Measurements from ENCODE around the gene SBF2.
"Not testable (repeated sequence)": the region's sequence is repeated elsewhere in the genome, so short reads cannot be mapped to it uniquely, and the experiment has no call there.

The SBF2 gene

GRCh38 chr11:10298342-10298741, 4.3 kb upstream of the SBF2 start:
- DNase-seq, result no peak

- DNase-seq, result no peak
Observed at GRCh38 chr11:10295064-10295901, 1.3 kb upstream of the SBF2 start.

- no peak for DNase-seq
Observed at GRCh38 chr11:10294290-10294953, 403 bp upstream of the SBF2 start.

- DNase-seq, result no peak
Observed at GRCh38 chr11:10291801-10292638, 2.0 kb downstream of the SBF2 start.

- no peak for DNase-seq
Observed at GRCh38 chr11:10289765-10290380, 4.1 kb downstream of the SBF2 start.

- DNase-seq, result no peak
Observed at GRCh38 chr11:10288881-10289764, 4.9 kb downstream of the SBF2 start.

- DNase-seq, result no peak
Observed at GRCh38 chr11:10287766-10288715, 6.0 kb downstream of the SBF2 start.

GRCh38 chr11:10287140-10287539, 6.9 kb downstream of the SBF2 start:
- no peak for DNase-seq

- no peak for DNase-seq
Observed at GRCh38 chr11:10285148-10285802, 8.7 kb downstream of the SBF2 start.

GRCh38 chr11:10283991-10284390, 10.0 kb downstream of the SBF2 start:
- no peak for DNase-seq

- DNase-seq, result no peak
Observed at GRCh38 chr11:10282117-10282516, 11.9 kb downstream of the SBF2 start.

GRCh38 chr11:10275714-10276113, 18.3 kb downstream of the SBF2 start:
- DNase-seq, result no peak

- DNase-seq, result no peak
Observed at GRCh38 chr11:10274726-10275125, 19.3 kb downstream of the SBF2 start.

- DNase-seq, result no peak
Observed at GRCh38 chr11:10273738-10274137, 20.3 kb downstream of the SBF2 start.

GRCh38 chr11:10272132-10272531, 21.9 kb downstream of the SBF2 start:
- no peak for DNase-seq

GRCh38 chr11:10268746-10269488, 25.1 kb downstream of the SBF2 start:
- DNase-seq, result no peak

GRCh38 chr11:10267821-10268220, 26.2 kb downstream of the SBF2 start:
- no peak for DNase-seq

GRCh38 chr11:10265936-10266335, 28.1 kb downstream of the SBF2 start:
- DNase-seq, result no peak

- not testable (repeated sequence) for DNase-seq
Observed at GRCh38 chr11:10264716-10265115, 29.3 kb downstream of the SBF2 start.
